NCI-H128 (cell line): ENCODE data around the gene ATP6AP2.
"Not testable (repeated sequence)": the region's sequence is repeated elsewhere in the genome, so short reads cannot be mapped to it uniquely, and the experiment has no call there.

Source experiments
- DNase-seq: peaks from one replicate; lab custom pipeline; 2025; ENCODE audit not compliant: unreplicated experiment; lab: John Stamatoyannopoulos, UW

The ATP6AP2 gene, protein sequence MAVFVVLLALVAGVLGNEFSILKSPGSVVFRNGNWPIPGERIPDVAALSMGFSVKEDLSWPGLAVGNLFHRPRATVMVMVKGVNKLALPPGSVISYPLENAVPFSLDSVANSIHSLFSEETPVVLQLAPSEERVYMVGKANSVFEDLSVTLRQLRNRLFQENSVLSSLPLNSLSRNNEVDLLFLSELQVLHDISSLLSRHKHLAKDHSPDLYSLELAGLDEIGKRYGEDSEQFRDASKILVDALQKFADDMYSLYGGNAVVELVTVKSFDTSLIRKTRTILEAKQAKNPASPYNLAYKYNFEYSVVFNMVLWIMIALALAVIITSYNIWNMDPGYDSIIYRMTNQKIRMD

DNA sequence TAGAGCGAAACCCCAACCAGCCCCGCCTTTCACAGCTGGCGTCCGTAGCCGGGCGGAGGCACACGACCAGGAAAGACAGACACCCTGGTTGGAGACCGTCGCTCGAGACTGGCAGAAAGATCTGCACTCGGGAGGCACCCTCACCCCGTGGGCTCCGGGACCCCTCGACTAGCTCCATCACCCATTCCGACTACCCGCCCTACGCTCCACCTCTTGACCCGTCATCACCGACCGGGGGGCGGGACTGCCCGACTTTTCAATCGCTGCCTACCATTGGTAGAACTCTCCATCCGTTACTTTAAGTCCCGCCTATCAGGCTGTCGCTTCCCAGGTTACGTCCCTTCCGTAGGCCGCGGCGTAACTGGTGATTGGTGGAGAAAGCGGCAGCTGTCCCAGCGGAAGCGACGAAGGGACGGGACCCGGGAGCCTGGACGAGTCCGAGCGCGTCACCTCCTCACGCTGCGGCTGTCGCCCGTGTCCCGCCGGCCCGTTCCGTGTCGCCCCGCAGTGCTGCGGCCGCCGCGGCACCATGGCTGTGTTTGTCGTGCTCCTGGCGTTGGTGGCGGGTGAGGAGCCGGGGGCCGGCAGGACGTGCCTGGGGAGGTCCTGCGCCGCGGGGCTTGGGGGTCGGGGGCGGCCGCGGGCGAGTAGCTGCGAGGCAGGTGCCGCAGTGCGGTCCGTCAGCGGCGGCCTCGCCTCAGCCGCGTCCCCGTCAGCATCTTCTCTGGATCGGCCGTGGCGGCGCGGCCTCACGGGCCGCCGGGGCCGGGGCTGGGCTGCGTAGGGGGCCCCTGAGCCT is at the start of gene ATP6AP2:
ATP6AP2 (plus strand) TSS at position 434 of the 799 bp plus-strand sequence; CDS start at position 530, 96 bp downstream.
- peak; percentile 90 for DNase-seq

DNA sequence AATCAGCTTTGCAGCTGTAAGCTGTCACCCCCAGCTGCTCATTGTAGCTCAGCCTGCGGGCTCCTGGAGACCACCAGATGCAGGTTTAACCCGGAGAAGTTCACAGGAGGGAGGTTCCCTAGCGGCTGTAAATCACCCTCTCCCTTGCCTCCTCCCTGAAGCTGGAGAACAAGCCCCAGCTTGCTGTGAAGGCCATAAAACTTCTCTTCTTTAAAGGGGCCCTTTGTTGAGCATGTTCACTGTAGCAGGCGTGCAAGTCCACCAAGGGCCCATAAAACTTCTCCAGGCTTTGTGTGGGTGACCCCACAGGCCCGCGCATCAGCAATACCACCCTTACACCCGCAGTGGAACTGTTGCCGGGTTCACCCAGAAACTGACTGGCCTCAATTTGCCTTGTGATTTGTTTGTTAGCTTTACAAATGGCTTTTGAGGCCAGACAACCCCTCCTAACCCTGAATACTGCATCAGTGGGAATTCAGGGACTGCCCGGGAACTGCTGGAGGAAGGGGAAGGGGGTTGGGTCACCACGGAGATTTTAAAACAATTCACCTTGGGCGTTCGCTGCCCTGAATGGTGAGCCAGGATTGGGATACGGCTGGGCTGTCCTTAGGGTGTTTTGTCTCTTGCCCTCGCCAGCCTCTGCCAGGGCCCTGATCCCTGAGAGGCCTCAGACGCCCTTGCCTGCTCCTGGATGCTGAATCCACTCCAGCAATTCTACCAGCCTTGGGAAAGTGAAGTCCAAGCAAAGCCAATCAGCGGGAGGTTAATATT is 49.5 kb upstream of the ATP6AP2 start:
- DNase-seq: no peak

DNA sequence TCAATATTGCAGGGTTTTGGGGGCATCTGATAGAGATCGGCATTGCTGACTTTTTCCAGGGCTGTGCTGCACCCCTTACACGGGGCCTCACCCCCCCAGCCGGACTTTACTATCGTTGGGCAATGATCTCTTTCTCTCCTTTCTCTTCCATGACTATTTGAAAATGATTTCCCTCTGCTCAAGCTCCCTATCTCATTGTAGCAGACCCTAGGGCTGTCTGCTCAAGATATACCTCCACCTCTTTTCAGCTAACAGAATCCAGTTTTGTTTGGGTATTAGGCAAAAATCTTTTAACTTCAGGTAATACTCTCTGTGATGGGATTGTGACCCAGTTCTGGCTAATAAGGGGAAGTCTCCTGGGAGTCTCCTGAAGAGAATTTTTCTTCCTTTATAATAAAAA is 43.5 kb upstream of the ATP6AP2 start:
- DNase-seq: no peak

DNA sequence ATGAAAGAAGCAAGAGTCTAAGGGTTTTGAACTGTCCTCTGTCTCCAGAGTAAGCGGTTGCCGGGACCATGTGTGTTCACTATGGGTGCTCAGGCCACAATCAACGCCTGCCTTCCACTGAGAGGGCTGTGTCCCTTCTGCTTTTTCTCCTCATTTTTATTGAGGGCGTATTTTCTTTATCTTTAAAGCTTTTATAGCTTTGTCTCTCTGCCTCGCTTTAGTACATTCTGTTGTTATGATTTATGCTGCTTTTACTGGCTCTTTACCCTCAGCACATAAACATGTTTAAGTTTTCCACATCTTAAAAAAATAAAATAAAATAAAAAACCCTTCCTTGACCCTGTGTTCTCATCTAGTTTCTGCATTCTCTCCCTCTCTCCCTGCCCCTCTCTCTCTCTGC is 42.4 kb upstream of the ATP6AP2 start:
- DNase-seq: no peak

DNA sequence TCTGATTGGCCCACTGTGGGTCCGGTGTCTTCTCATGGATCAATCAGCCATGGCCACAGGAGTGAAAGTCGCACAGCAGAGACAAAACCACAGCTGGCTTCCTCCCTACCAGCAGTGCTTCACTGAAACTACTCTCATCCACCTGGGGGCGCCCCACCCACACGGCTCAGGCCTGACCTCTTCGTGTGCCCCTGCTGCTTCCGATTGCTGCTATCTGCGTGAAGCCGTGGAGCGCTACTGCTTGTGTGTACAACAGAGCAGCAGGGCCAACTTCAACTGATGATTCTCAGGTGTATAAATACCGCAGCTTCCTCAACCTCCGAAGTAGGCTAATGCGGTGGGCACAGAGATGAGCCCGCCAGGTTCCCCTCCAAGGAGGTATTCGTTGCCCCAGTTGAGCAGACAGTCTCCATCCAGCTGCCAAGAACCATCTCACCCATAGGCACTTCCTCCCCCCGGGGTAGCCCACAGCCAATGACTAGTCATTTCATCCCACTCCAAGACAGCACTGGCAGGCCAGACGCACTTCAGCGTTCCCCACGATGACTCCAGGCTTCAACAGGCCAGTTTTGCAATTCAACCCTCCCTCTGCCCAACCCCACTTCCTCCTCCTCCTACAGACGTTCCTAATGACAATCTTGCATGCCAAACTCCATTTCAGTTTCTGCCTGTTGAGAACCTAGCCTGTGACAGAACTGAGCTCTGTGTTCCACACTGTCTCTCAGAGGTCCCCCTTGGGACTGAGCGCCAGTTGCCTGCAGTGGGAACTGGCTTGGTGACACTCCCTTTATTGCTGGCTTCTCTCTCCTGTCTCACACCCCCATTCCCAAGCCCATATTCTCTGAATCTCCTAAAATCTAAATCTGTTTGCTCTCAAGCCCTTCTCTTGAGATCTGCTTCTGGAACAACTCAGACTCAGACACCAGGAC is 41.3 kb upstream of the ATP6AP2 start:
- DNase-seq: no peak

DNA sequence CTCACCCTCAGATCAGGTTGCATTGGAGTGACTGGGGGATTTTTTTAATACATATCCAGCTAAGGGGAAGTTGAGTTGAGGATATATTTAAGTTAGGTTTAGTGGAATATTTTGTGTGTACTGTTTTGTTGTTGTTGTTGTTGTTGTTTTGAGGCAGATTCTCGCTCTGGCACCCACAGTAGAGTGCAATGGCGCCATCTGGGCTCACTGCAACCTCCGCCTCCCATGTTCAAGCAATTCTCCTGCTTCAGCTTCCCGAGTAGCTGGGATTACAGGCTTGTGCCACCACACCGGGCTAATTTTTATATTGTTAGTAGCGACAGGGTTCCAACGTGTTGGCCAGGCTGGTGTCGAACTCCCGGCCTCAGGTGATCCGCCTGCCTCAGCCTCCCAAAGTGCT is 38.6 kb upstream of the ATP6AP2 start:
- no peak for DNase-seq

DNA sequence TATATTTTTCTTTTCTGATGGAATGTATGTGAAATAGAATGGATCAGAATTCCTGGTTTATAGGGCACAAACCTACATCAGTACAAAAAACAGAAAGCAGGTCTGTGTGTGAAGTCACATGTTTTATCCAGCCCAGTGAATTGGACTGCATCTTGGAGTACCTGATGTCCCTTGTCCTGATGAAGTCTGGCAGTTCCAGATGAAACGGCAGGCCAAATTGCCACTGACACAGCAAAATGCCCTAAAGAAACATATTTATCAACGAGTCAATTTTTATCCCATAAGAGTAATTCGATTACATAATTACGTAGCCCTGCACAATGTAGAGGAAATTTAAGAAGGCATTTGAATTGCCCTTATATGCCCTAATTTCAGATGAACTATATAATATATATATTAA is 37.8 kb upstream of the ATP6AP2 start:
- DNase-seq: no peak

DNA sequence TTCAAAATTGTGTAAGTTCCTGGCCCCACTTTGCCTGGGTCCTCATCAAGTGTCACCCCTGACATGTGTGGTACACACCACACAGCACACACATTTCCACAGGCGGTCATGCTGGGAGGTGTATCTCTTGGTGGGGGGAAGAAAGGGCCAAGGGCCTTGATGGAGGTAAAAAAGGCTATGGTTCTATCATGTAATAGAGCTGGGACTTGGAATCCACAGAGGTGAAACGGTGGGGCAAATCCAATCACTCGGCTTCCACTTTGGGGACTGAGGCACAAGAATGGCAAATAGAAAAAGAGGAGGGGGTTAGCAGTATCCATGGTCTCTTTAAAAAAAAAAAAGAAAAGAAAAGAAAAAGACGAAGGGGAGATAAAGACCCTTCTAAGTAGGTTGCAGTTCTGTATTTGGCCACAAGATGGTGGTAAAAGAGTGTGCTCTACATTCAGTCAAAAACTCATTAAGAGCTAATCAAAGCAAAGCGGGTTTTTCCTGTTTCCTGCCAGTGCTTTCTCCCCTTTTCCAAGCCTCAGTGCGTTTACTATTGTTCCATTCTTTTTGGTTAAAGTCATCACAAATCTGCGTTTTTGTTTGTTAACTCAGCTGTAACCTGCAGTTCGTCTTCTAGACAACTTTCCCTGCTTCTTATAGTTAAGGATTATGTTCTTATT is 37.0 kb upstream of the ATP6AP2 start:
- peak; percentile 49 for DNase-seq

DNA sequence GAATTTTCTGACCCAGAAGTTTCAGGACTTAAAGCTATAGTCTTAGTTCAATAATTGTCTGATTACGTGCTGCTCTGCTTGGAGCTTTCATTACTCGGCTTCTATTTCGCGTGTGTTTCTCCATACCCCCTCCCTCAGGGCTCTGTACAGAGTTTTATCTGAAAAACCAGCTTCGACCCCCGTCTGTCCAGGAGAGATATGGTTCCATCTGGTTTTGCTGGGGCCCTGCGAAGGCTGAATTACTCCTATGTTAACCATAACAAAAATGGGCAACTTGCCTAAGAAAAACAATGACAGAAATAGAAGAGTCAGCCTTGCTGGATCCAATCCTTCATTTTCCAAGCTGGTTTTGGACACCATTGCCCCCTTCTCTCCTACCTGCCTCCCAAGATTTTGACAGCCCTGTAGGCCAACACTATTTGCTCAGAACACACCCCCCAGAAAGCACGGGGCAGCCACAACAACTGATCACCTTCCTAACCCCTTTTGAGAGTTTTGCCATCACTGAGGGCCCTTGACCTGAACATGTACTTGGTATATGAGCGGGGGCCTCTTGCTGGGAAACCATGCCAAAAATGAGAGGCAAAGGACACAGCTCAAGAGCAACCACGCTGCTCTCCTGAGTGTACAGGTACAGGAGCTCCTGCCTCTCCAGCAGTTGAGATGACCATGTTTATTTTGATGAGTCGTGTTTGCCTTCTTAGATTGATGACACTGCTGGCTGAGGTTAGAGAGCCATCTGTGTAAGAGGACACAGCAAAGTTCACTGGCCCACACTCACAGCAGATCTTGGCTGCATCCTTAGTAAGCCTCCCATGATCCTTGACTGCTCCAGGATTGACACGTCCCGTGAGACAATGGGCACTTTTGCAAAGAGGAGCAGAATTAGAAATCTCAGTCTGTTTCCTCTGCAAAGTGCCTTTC is 36.2 kb upstream of the ATP6AP2 start:
- DNase-seq: no peak

DNA sequence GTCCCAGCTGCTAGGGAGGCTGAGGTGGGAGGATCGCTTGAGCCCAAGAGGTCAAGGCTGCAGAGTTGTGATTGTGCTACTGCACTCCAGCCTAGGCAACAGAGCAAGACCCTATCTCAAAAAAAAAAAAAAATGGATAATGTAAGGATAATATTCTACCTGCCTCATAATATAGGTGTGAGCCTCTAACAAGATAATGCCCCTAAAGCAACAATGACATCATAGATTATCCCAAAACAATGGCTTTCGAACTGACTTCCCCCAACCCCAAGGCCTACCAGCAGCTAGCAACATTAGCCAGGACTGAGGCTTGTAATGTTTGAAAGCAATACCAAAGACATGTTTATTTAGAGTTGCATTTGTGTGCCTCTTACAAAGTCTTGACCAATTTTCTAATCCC is 33.9 kb upstream of the ATP6AP2 start:
- no peak for DNase-seq

DNA sequence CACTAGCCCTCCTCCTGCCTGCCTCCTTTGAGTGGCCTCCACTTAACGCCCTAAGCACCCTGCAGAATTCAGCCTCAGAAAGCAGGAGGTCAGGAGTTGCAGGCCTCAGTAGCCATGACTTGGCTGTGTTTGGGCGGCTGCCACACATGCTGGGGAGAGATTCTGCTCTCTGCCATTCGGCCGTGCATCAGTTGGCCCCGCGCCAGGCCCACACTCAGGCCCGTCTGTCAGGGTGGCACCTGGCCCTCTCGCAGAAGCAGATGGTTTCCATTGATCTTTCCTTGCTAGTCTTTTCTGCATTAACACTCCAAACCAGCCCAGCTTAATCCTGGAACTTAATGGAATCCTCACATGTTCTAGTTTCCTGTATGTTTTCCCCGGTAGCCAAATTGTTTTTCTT is 30.7 kb upstream of the ATP6AP2 start:
- peak; percentile 60 for DNase-seq

DNA sequence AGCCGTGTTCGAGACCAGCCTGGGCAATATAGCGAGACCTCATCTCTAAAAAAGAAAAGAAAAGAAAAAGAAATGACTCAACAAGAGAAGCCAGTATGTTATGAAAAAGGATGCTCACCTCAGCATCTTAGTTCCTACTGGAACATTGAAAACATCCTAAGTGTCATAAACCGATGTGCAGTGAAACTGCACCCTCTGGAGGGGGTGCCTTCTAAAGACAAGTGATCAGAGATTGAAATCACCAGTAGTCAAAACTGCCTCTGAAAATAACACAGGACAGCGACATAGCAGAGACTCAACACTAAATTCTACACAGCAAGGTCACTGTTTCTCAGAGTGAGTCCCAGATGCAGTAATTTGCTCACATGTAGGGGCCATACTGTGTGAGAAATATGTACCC is 28.0 kb upstream of the ATP6AP2 start:
- DNase-seq: no peak

DNA sequence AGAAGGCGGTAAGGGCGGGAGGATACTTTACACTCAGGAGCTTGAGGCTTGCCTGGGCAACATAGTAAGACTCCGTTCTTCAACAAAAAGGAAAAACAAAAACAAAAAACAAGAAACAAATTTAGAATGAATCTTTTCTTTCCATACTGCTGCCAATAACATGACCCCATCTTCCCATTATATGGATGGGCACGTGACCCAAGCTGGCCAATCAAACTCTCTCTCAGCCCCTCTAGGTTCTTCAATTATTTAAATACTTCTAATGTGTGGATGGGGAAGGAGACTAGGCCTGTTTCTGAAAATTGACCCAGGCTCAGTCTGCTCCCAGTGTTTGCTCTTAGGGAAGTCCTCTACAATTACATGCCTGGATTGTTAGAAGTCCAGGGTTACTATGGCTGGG is 22.2 kb upstream of the ATP6AP2 start:
- DNase-seq: no peak

DNA sequence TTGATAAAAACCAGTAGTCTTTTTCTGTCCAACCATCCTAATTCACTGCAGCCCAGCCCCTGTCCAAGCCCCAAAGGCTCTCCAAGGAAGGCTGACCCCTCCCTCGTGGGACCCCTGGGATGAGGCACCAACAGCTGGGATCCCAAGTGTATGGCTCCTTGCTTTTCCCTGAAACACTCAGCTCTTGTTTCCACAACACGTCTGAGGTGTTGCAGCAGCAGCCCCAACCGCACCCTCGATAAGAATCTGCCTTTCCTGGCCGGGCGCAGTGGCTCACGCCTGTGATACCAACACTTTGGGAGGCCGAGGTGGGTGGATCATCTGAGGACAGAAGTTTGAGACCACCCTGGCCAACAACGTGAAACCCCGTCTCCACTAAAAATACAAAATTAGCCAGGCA is 17.0 kb upstream of the ATP6AP2 start:
- DNase-seq: no peak

DNA sequence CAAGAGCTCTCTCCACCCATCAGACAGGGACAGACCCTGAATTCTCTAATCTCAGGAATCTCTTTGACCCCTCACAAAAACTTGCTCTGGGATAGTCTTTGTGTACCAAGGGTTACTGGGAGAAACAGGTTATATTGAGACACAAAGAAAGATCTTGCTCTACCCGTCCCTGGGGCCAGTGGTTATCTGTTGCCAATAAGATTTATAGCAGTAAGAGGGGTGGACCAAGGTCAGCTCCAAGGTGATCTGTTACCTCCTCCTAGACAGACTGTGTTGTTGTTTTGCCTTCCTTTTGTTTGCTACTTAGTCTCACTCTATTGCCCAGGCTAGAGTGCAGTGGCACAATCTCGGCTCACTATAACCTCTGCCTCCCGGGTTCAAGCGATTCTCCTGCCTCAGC is 16.3 kb upstream of the ATP6AP2 start:
- DNase-seq: no peak

DNA sequence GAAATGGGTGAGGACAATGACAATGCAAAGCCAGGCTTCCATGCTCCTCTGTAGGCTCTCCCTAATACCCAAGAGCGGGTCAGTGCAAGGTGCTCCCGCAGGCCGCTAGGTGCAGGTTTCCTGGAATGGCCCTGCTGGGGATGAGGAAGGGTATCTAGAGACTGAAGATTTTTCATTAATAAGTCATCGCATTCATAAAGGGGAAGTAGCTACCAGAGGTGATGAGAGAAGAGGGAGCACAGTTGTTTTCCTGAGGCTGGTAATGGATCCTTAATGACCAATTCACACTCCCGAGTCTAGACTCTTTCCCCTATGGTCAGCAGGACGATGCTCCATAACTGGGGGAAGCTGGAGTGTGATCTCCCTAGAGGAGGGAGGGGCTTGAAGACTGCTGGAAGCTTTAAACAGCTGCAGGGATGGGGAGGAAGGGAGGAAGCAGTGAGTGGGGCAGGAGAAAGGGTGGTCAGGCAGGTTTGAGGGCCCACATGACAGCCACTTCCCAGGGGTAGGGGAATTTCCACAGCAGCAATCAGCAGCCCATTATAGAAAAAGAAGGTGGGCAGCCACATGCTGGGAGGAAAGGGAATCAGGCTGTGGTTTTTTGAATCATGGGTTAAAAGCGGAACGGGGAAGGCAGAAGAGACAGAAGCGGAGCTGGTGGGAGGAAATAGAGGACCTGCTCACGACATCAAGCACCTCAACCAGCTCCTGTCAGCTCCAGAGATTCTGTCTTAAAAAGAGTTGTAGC is 10.2 kb upstream of the ATP6AP2 start:
- DNase-seq: no peak

DNA sequence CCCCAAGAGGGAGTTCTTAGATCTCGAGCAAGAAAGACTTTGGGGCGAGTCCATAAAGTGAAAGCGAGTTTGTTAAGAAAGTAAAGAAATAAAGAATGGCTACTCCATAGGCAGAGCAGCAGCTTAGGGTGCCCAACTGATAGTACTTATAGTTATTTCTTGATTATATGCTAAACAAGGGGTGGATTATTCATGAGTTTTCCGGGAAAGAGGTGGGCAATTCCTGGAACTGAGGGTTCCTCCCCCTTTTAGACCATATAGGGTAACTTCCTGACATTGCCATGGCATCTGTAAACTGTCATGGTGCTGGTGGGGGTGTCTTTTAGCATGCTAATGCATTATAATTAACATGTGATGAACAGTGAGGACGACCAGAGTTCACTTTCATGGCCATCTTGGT is 9.6 kb upstream of the ATP6AP2 start:
- not testable (repeated sequence) for DNase-seq

DNA sequence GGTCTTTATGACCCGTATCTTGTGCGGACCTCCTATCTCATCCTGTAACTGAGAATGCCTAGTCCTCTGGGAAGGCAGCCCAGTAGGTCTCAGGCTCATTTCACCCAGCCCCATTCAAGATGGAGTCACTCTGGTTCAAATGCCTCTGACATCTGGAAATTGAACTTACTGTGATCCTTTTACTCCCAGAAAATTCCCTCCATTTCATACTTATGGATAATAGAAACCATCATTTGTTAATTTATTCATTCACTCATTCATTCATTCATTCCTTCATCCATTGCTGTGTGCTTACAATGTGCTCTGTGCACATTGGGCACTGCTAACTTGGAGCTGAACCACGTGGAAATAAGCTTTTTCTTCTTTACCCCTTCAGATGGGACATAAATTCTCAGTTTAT is 9.2 kb upstream of the ATP6AP2 start:
- no peak for DNase-seq
